GM19351 (cell line): ENCODE data around the gene KLKB1.
"Not testable (repeated sequence)": the region's sequence is repeated elsewhere in the genome, so short reads cannot be mapped to it uniquely, and the experiment has no call there.

Source experiments
- ATAC-seq: cut with Tn5 transposase; IDR thresholded peaks from one replicate; pipeline ENCODE4 v1.9.1; 2021; ENCODE audit warnings: mild to moderate bottlenecking, moderate library complexity; ENCODE audit not compliant: unreplicated experiment

KLKB1 gene

GRCh38 chr4:186264660-186265059 is 37.4 kb downstream of the KLKB1 start:
- no peak for ATAC-seq

- not testable (repeated sequence) for ATAC-seq
Observed at GRCh38 chr4:186265250-186265649, 37.9 kb downstream of the KLKB1 start.

GRCh38 chr4:186265683-186266652 is 38.7 kb downstream of the KLKB1 start, which contains the start of gene F11:
Gene F11, plus strand, starts transcription at chr4:186266189. Its CDS starts 948 bp downstream, at chr4:186267137.
- ATAC-seq: no peak

GRCh38 chr4:186266729-186267456 is 39.6 kb downstream of the KLKB1 start:
- no peak for ATAC-seq

GRCh38 chr4:186271081-186271678 is 43.9 kb downstream of the KLKB1 start:
- ATAC-seq: no peak

GRCh38 chr4:186272699-186273391 is 45.5 kb downstream of the KLKB1 start:
- no peak for ATAC-seq

- ATAC-seq: not testable (repeated sequence)
Observed at GRCh38 chr4:186273392-186273789, 46.1 kb downstream of the KLKB1 start.

GRCh38 chr4:186283311-186283710 is 56.0 kb downstream of the KLKB1 start:
- ATAC-seq: no peak

GRCh38 chr4:186285147-186285546 is 57.8 kb downstream of the KLKB1 start:
- no peak for ATAC-seq

GRCh38 chr4:186286581-186286980 is 59.3 kb downstream of the KLKB1 start:
- no peak for ATAC-seq

- no peak for ATAC-seq
Observed at GRCh38 chr4:186291256-186291890, 64.1 kb downstream of the KLKB1 start.

GRCh38 chr4:186294160-186294559 is 66.9 kb downstream of the KLKB1 start:
- ATAC-seq: no peak

- no peak for ATAC-seq
Observed at GRCh38 chr4:186296481-186296880, 69.2 kb downstream of the KLKB1 start.

- ATAC-seq: peak; percentile 60
Observed at GRCh38 chr4:186297013-186297645, 69.8 kb downstream of the KLKB1 start.

- no peak for ATAC-seq
Observed at GRCh38 chr4:186298031-186298647, 70.8 kb downstream of the KLKB1 start.

GRCh38 chr4:186299291-186299690 is 72.0 kb downstream of the KLKB1 start:
- no peak for ATAC-seq

- ATAC-seq: no peak
Observed at GRCh38 chr4:186300659-186301390, 73.5 kb downstream of the KLKB1 start.

GRCh38 chr4:186304216-186304615 is 76.9 kb downstream of the KLKB1 start:
- ATAC-seq: no peak
